Psoas muscle (tissue), 8 donors: ENCODE measurements around the gene UGT1A7. TPM values are rescaled to one million over a fixed set of nuclear protein-coding genes. Genes with fewer than 3 reads are reported as not detected.

Experiments
- ATAC-seq, 4 donors: fragments of 200-7000 bp; cut with Tn5 transposase; one replicate each; pipeline ENCODE4 v1.9.1; 2020; ENCODE audit warnings: moderate library complexity in 3 of 4, mild to moderate bottlenecking in 2 of 4
- DNase-seq, 2 donors: peaks; one replicate each; pipeline ENCODE4 v3.0.0-alpha.2; 2020
- H3K27ac ChIP-seq: fragments of 200-600 bp; one replicate; pipeline ENCODE4 v1.8.0; 2022
- H3K27me3 ChIP-seq, 3 donors: fragments of 200-600 bp in 1 of 3; one replicate each; pipeline versions ENCODE4 v1.6.1 to v1.8.0; 2013 to 2022; ENCODE audit warnings: low read length in 2 of 3, mild to moderate bottlenecking in 2 of 3, moderate library complexity in 1 of 3; ENCODE audit not compliant: insufficient read depth in 3 of 3
- H3K36me3 ChIP-seq, 2 donors: fragments of 200-600 bp in 1 of 2; one replicate each; pipeline versions ENCODE4 v1.6.1 to v1.8.0; 2013 to 2022; ENCODE audit warnings: low read depth in 1 of 2, mild to moderate bottlenecking in 1 of 2, moderate library complexity in 1 of 2; ENCODE audit not compliant: insufficient read depth in 1 of 2
- H3K4me1 ChIP-seq: fragments of 200-600 bp; one replicate; pipeline ENCODE4 v1.8.0; 2022
- H3K4me3 ChIP-seq: fragments of 200-600 bp; one replicate; pipeline ENCODE4 v1.8.0; 2022; ENCODE audit warnings: mild to moderate bottlenecking
- H3K9me3 ChIP-seq: fragments of 200-600 bp; one replicate; pipeline ENCODE4 v1.8.0; 2022
- WGBS, 3 donors: extraction: QIAGEN DNeasy Blood & Tissue Kit; methylation state at CpG; one replicate each; pipeline versions ENCODE4 v1.1.6 to v1.1.7; 2013; 5-methylcytosine and 5-hydroxymethylcytosine counted together
- intact Hi-C, 2 donors: fragments of 100-400 bp; cut with DNase I; formaldehyde crosslinking; loops; one replicate each; pipeline versions ENCODE4 v1.11.0 to v1.14.2; 2022
- polyA plus RNA-seq, 3 donors: library from polyadenylated mRNA; stranded (reverse); fragments of 200-250 nt; gene quantifications; one replicate each; pipeline ENCODE4 v1.2.3, GENCODE V29; 2013
- total RNA-seq, 4 donors: library from RNA; stranded (reverse); fragmentation: NEBNext Ultra II Directional in 2 of 4; extraction: Animal tissue kit (Norgen Biotek cat#: 25700) in 2 of 4; gene quantifications; one replicate each; pipeline versions ENCODE4 v1.2.1 to v1.2.4, GENCODE V29; 2021 to 2023
- TF ChIP-seq, protein P1 (sequence below): fragments of 200-600 bp; IDR thresholded peaks from one replicate; pipeline ENCODE4 v1.8.0; 2022; ENCODE audit warnings: antibody characterized with exemption
- donor health status: healthy with polysubstance abuse.
- donor health status: DM: no; HTN: no; CAD: no; lungs with moderate emphysema.
- donor health status: Bipolar disorder and iron deficiency.
- donor health status: healthy.
- donor health status: DM: yes; HTN: yes; CAD: no.
- donor health status: DM: no; HTN: no; CAD: no.
- donor health status: DM: no; HTN: no; CAD: no.
- donor health status: DM: yes; HTN: yes; CAD: no.

The UGT1A7 gene
- total and polyA plus RNA-seq, 7 donors: not detected

GRCh38 chr2:233712611-233713261 lies 31.0 kb downstream of the UGT1A7 start, which contains the start of gene UGT1A5:
UGT1A5 (plus strand) TSS chr2:233712907; CDS start chr2:233712992, 85 bp downstream.
- Histone ChIP-seq H3K27ac (no peak within 1 kb of the TSS), H3K36me3 (no peaks in the 10 kb centered on the region), H3K4me1 (no peaks in the 10 kb centered on the region), H3K4me3 (no peak within 1 kb of the TSS), H3K9me3 (no peaks in the 10 kb centered on the region), H3K27me3 (no peaks in the 10 kb centered on the region)
- intact Hi-C loops: no loop called here
- ATAC-seq: no peak
- WGBS, 3 donors: 76 to 83% (median 80%) methylated on average over 14 of the region's 14 CpGs
- TF ChIP-seq, protein P1, sequence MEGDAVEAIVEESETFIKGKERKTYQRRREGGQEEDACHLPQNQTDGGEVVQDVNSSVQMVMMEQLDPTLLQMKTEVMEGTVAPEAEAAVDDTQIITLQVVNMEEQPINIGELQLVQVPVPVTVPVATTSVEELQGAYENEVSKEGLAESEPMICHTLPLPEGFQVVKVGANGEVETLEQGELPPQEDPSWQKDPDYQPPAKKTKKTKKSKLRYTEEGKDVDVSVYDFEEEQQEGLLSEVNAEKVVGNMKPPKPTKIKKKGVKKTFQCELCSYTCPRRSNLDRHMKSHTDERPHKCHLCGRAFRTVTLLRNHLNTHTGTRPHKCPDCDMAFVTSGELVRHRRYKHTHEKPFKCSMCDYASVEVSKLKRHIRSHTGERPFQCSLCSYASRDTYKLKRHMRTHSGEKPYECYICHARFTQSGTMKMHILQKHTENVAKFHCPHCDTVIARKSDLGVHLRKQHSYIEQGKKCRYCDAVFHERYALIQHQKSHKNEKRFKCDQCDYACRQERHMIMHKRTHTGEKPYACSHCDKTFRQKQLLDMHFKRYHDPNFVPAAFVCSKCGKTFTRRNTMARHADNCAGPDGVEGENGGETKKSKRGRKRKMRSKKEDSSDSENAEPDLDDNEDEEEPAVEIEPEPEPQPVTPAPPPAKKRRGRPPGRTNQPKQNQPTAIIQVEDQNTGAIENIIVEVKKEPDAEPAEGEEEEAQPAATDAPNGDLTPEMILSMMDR: no peak
- no peak for DNase-seq

GRCh38 chr2:233713262-233713615 lies 31.5 kb downstream of the UGT1A7 start:
- DNase-seq (no peak), ATAC-seq (no peak)
- Histone ChIP-seq H3K36me3 (no peaks in the 10 kb centered on the region), H3K9me3 (no peaks in the 10 kb centered on the region), H3K27ac (no peak overlapping the region), H3K4me1 (no peaks in the 10 kb centered on the region), H3K27me3 (no peaks in the 10 kb centered on the region), H3K4me3 (no peak overlapping the region)
- TF ChIP-seq, protein P1: no peak
- WGBS, 3 donors: 73 to 85% (median 77%) methylated on average over 7 of the region's 7 CpGs
- intact Hi-C loops: no loop called here

- 69 to 78% (median 72%) methylated on average over 2 of the region's 2 CpGs for WGBS, 3 donors
- no peak overlapping the region for H3K4me3 ChIP-seq
Measured at GRCh38 chr2:233714121-233714520, 32.4 kb downstream of the UGT1A7 start.

GRCh38 chr2:233718552-233718951 lies 36.9 kb downstream of the UGT1A7 start, which contains the start of gene UGT1A4:
UGT1A4 (plus strand) TSS chr2:233718736; CDS start chr2:233718821, 85 bp downstream.
- no peaks in the 10 kb centered on the region for H3K9me3 ChIP-seq
- H3K36me3 ChIP-seq: no peaks in the 10 kb centered on the region
- ATAC-seq (no peak), DNase-seq (no peak)
- no peak within 1 kb of the TSS for H3K4me3 ChIP-seq
- H3K27me3 ChIP-seq: peaks cover 0 to 3% (median 0%) of the 10 kb centered on the region in 3 donors
- intact Hi-C loops: no loop called here
- WGBS, 3 donors: 52 to 72% (median 58%) methylated on average over 6 to 7 of the region's 7 CpGs
- no peaks in the 10 kb centered on the region for H3K4me1 ChIP-seq
- TF ChIP-seq, protein P1: no peak
- H3K27ac ChIP-seq: no peak within 1 kb of the TSS

More at GRCh38 chr2:233714121-233714520, 32.4 kb downstream of the UGT1A7 start:
- H3K27ac ChIP-seq: no peak overlapping the region
- TF ChIP-seq, protein P1: no peak
- H3K36me3 ChIP-seq: no peaks in the 10 kb centered on the region
- intact Hi-C loops: no loop called here
- no peaks in the 10 kb centered on the region for H3K27me3 ChIP-seq
- H3K4me1 ChIP-seq: no peaks in the 10 kb centered on the region
- no peak for DNase-seq
- no peaks in the 10 kb centered on the region for H3K9me3 ChIP-seq
- no peak for ATAC-seq
